Anterior cingulate cortex (tissue), 58 donors: ENCODE results near the gene SRPK3.

Experiments used
- DNase-seq, 58 donors: peaks; one replicate each; lab custom pipeline; 2025; lab: John Stamatoyannopoulos, UW

The SRPK3 gene

DNA sequence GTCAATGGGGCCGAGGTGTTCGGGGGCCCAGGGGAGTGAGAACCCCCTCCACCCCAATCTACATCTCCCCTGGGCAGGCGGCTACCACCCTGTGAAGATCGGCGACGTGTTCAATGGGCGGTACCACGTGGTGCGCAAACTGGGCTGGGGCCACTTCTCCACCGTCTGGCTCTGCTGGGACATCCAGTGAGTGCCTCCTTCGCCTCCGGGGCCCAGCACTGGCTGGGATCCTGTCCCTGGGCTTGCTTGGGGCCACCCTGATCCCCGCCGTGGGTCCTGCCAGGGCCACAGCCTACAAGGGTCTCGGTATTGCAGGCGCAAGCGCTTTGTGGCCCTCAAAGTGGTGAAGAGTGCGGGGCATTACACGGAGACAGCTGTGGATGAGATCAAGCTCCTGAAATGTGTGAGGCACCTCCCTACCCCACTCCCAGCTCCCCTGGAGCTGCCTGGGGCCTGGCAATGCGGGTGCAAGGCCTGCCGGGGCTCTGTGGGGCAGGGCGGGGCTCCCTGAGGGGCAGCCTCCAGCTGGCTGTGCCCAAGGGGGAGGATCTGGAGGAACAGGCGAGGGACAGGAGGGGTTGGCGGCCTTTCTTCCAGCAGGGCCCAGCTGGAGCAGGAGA is 697 bp downstream of the SRPK3 start:
- peak in 4 of 58 donors; percentile 7 to 40 (median 27) for DNase-seq

DNA sequence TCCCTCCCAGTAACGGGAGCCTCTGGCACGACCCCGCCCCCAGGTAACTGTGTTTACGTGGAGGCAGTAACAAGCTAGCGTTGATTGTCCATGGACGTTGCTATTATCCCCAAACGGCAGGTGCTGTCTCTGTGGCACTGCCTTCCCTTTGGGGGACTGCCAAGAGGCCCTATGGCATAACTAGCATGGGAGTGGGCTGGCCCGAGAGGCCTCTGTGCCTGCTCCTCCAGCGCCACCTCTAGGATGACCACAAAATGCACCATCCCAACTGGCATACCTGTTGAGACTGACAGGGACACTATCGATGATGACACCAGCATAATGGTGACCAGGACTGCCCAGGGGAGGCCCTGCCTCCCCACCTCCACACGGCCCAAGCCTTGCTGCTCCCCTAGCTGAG is 1.5 kb downstream of the SRPK3 start:
- DNase-seq = peak in 12 of 58 donors; percentile 5 to 47 (median 21)

DNA sequence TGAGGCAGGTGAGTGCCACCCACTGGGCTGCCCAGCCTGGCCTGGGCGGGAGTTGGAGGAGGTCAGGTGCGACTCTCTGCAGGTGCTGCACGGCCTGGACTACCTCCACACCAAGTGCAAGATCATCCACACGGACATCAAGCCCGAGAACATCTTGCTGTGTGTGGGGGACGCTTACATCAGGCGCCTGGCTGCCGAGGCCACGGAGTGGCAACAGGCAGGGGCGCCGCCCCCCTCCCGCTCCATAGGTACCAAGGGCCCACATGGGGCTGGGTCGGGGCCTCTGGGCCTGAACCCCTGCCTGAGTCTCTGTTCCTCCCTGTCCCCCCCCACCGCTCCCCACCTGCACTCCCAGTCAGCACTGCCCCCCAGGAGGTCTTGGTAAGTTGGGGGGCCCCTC is 2.0 kb downstream of the SRPK3 start:
- DNase-seq = no peak

DNA sequence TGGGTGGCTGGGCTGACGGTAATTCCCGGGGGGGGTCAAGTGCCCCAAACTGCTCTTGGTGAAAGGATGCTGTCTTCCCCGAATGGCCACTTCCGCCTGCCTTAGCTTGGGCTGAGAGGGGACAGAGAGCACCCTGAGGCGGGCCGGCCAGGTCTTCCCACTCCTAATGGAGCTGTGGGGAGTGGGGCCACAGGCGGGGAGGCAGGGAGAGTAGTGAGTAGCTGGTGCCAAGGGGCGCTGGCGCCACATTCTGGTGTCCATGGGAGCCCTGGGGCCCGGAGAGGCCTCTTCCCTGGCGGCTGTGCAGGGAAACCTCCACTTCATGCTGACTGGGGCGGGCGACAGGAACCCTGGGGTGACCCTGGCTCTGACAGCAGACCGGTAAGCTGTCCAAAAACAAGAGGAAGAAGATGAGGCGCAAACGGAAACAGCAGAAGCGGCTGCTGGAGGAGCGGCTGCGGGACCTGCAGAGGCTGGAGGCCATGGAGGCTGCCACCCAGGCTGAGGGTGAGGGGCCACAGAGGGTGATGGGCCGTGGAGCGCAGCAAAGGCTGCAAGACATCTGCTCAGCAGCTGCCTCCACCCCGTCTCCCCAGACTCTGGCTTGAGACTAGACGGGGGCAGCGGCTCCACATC is 2.7 kb downstream of the SRPK3 start:
- DNase-seq = no peak

DNA sequence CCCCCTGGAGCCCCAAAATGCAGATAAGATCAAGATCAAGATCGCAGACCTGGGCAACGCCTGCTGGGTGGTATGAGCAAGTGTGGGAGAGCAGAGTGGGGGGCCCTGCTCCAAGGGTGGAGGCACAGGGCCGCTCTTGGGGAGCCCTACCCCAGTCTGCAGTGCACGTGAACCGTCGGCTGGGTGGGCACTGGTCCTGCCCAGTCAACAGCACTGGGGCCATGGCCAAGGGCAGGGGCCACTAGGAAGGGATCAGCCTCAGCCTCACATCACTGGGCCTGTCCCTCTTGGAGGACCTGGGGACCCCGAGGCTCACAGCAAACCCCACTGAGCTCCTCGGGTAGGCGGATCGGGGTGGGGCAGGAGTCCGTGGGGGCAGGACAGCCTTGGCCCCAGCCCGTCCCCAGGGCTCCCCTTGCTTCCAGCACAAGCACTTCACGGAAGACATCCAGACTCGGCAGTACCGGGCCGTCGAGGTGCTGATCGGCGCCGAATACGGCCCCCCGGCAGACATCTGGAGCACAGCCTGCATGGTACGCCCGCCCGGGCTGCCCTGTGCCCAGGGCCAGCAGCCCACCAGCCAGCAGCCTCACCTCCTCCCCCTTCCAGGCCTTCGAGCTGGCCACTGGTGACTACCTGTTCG is 3.6 kb downstream of the SRPK3 start:
- DNase-seq = no peak

DNA sequence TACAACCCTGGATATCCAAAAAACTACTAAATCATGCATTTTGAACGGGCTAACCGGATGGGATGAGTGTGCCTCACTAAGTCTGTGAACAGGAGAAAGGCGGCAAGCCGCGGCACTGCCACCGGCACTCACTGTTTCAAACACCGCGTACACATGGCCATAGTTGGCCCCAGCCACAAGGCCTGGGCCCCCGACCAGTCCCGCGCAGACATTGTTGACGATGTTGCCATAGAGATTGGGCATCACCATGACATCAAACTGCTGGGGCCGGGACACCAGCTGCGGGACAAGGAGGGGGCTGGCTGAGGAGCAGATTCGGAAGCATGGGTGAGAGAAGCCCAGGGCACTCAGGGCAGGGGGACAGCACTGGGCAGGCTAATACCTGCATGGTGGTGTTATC is 5.8 kb downstream of the SRPK3 start:
- no peak for DNase-seq

DNA sequence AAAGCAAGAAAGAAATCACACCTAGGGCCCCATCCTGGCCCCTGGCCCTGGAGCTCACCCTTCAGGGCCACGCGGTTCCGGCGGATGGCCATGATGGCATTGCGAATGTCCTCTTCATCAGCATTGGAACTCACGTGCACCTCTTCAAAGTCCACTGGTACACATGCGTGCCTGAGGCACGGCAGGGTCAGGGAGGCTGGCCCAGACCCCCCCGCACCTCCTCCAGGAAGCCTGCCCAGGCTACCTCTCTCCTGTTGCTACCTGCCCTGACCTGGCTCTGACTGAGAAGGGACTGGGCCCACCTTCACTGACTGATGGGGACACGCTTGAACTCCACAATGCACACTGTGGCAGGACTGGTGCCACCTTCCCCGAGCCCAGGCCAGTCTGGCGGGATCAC is 8.8 kb downstream of the SRPK3 start:
- DNase-seq = no peak

DNA sequence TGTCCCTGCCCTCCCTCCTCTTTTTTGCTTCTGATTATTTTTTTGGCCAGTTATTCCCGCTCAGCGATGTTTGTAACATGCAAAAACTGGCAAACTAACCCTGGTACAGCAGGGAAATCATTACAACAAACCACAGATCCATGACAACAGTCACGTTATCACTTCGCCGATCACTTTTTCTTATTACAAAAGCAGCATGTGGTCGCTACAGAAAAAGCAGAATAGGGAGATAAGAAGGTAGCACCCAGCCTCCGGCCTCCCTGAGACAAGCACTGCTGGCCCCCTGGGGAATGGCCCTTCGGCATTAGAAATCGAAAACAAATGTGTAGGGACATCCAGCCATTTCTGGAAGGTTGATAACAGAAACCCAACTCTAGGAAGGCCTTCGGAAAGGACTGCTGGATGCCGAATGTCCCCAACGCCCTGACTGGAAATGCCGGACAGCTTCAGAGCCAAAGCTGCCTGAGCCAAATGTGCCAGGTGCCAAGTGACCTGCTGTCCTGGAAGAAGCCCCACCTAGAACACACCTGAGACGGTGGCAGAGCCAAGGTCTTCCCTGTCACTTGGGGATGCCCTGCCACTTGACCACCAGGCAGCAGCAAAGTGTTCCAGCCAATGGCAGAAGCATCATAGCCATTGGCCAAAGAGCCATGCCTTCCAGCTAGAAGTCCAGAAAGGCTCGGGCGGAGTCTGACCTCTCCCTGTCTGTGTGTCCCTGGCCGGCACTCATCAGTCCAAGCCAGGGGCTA is 10.4 kb downstream of the SRPK3 start:
- no peak for DNase-seq

DNA sequence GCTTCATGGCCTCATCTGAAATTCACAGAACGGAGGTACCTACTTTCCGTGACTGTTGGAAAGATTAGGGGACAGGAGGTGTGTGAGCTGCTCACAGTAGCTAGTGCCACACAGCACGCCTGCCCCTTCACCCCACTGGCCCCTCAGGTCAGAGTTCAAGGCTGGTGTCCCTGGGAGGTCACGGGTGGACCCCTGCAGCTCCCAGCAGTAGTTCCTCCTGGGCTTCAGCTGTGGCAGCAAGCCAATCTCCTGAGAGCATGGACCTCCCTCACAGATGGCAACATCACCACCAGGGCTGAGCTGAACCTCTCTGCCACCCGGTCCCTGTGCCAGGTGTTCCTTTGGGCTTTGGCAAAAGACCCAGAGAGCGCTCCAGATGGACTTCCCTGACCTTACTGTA is 11.5 kb downstream of the SRPK3 start:
- no peak for DNase-seq

DNA sequence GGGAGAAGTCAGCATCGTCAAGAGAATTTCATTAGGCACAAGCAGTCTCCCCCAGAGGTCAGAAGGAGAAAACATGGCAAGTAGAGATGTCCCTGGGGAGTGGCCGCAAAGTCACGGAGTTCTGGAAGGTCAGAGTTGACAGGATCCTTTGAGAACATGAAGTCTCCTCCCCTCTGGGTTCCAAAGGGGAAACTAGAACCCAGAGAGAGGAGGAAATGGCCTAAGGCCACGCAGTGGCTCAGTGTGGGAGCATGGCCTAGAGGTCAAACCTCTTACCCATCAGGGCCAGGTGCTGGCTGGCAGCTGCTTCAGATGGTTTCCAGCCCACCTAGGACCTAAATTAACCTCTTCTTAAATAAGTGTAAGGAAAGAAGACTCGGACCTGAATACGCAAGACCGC is 12.4 kb downstream of the SRPK3 start:
- DNase-seq = no peak

DNA sequence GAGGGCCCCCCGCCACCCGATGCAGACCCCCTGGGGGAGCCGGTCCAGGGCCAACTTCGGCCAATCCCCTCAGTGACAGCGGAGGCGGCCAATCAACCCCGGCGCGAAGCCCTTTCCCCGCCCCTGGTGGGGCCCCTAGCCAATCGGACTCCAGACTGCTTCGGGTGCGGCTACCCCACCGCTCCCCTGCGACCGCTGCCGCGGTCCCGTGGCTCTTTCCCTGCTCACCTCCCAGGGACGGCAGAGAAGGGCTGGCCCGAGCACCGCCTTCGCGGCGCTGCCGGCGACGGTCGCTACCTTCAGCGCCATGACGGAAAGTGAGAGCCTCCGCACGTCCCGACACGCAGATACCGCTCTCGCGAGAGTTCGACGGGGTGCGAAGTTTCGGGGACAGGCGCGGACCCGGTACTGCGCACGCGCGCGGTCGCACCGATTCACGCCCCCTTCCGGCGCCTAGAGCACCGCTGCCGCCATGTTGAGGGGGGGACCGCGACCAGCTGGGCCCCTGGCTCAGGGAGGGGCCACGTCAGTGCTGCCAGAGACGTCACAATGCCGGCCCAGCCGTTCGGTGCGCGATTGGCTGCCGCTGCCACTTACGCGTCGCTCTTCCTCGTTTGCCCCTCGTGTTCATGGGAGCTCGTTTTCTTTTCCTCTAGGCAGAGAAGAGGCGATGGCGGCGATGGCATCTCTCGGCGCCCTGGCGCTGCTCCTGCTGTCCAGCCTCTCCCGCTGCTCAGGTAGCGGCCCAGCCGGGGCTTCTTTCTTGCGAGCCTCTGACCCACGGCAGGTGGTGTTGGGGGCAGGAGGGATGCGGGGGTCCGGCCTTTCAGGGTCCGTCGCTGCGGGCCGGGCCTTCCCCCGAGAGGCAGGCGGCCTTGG is 13.4 kb downstream of the SRPK3 start, which contains the start of the genes IDH3G and SSR4:
TSS of gene IDH3G (minus strand) at position 358 of the 879 bp plus-strand sequence. CDS start at position 309, 49 bp downstream.
TSS of gene SSR4 (plus strand) at position 651 of the 879 bp plus-strand sequence. CDS start at position 671, 20 bp downstream.
- peak; percentile 53 to 95 (median 88) for DNase-seq

DNA sequence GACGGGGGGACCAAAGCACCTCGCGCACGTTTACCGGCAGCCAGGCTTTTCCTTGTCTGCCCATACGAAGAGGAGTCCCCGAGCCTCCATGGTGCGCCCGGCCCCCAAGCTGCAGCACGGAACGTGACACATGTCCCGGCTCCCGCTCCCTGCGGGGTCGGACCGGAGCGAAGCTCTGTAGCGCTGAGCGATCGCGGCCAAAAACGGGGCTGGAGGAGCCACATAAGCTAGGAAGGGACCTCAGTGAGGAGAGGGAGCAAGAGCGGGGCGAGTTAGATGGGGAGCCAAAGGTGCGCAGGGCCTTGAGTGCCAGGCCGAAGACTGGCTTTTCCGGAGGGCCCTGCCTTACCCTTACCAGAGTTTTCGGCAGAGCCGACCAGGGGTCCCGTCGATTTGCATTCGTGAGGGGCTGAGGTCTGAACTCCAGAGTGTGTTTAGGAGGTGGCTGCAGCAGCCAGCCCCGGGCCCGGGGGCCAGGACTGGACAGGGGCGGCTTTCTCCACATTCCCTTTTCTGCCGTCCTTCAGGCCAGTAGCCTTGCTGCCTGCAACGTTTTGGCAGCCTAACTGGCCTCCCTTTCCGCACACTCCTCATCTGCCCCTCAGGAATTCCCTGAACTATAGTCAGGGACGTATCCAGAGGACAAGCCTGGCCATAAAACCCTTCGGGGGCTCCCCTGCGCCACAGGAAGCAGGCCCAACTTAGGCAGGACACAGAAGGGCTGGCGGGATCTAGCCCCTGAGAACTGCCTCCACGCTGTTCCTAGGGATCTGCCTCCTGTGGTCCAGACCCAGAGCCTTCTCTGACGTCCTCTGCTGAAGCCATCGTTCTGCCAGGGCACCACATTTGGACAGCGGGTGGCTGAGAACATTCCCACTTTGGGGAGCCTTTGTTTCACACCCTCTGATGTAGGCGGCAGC is 14.3 kb downstream of the SRPK3 start:
- DNase-seq = peak in 1 of 58 donors; percentile 38

DNA sequence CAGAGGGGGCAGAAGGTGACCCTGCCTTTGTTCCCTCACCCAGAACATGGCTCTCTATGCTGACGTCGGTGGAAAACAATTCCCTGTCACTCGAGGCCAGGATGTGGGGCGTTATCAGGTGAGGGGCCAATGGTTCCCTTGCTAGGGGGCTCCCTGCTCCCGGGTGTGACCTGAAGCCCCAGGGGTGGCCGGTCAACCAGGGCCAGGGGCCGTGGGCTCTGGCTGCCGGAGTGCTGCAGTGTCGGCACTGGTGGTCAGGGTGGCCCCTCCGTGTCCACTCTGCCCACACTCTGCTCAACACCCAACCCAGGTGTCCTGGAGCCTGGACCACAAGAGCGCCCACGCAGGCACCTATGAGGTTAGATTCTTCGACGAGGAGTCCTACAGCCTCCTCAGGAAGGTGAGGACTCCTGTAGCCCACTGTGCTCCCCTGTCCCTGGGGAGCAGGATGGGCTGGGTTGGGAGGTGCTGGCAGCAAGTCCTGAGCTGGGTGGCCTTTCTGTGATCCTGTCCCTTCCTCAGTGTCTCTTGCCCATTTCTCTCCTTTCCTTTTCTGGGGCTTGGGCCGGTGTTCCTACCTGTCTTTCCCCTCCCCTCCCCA is 16.7 kb downstream of the SRPK3 start:
- DNase-seq = no peak

DNA sequence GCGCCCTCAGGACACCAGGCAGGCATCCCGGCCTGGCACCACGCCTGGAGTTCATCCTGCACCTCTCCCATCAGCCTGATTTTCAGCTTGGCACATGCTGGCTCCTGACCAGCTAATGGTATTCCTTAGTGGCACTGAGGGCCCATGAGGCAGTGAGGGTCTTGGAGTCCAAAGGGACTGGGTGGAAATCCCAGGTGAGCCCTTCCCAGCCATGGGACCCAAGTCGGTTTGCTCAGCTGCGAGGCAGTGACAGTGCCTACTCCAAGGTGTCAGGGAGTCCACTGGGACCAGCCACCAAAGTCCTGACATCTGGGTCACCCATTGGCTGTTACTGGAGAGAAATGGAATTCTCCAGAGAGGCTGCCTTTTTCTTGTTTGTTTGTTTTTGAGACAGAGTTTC is 18.5 kb downstream of the SRPK3 start:
- DNase-seq = no peak

DNA sequence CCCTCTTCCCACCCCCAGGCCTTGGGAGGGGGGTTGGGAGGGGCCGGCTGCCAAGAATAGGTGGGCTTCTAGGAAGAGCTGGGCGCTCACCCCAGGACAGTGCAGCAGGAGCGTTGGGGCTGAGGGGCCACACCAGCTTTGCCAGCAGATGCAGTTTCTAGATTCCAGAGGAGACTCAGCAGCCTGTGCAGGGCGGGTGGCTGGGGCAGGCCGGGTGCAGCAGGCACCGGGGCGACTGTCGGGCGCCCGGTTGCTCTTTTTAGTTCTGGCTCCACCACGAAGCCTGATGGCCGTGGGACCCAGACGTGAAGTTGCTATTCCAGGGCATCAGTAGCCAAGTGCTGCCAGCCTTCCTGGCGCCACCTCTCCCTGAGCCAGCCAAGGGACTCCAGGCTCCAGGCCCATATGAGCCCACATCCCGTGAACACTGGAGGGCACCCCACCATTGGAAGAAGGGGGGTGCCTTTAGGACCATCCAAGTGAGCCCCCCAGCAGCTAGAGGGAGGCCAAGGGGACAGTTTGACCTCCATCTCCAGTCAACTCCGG is 19.4 kb downstream of the SRPK3 start:
- peak in 13 of 58 donors; percentile 2 to 63 (median 24) for DNase-seq

DNA sequence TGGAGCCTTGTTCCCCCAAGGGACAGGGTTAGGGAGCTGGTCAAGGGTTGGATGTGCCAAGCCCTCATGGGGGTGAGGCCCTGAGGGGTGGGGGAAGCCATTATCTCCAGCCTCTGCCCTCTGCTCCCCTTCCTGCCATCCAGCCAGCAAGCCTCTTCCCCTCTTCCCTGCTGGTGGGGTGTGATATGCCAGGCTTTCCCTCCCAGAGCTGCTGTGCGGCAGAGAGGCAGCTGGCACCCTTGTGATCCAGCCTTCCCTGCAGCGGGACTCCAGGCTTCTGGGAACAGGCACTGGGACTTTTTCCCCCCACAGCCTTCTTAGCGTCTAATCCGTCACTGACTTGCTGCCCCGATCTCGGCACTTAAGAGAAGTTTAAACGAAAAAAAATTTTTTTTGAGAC is 19.9 kb downstream of the SRPK3 start:
- no peak for DNase-seq

DNA sequence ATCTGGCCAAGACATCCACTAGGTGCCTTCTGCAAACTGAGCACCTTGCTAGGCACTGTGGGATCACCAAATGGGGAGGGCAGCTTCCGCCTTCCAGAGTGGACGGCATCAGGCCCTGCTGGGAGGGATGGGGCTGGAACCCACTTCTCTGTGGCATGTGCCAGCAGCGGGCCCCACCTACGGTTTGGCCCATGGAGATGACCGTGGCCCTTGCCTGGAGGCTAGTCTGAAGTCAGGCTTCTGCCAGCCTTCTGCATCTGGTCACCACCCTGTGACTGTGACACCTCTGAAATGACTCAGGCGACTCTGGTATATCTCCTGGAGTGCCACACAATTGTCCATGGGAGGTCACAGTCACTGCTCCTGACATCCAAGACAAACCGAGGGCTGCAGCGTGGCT is 20.8 kb downstream of the SRPK3 start:
- no peak for DNase-seq

DNA sequence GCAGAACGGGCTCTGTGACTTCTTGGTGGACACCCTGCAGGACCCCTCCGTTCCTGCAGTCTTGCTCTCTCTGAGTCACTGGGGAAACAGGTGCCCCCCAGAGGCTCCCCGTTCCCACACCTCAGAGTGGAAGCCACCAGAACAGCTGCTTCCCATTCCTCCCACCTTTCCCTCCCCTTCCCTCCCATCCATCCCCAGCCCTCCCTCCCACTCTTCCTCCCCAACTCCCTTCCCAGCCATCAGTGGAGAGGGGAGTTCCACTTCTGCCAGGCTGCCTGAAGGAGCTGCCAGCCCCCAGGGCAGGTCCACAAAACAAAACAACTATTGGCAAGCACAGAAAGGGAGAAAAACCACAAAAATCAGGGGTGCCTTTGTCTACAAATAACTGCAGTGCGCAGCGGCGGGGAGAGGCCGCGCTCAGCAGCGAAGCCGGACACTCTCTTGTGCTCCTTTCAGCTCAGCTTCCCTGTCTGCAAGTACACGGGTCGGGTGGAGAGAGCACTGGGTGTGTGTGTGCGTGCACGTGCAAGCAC is 21.7 kb downstream of the SRPK3 start:
- DNase-seq = no peak
